H9 (cell line): ENCODE measurements around the gene OTULINL. TPM values are rescaled to one million over a fixed set of nuclear protein-coding genes. Genes with fewer than 3 reads are reported as not detected.
"Not testable (repeated sequence)": the region's sequence is repeated elsewhere in the genome, so short reads cannot be mapped to it uniquely, and the experiment has no call there.

ENCODE experiments used
- DNase-seq: peaks from one replicate; pipeline ENCODE4 v3.0.0-alpha.2; 2017
- H2AFZ ChIP-seq: one replicate; pipeline ENCODE4 v1.6.1; 2013; ENCODE audit warnings: mild to moderate bottlenecking, low read length, control low read depth, moderate library complexity
- H2AK5ac ChIP-seq: 2 replicates; pipeline ENCODE4 v1.6.1; 2013; ENCODE audit warnings: low read length, control low read depth, mixed read lengths; ENCODE audit not compliant: insufficient read length
- H2BK120ac ChIP-seq: one replicate; pipeline ENCODE4 v1.6.1; 2013; ENCODE audit warnings: low read depth, mild to moderate bottlenecking, low read length, control low read depth, inconsistent platforms; ENCODE audit not compliant: poor library complexity, severe bottlenecking
- H2BK12ac ChIP-seq: 2 replicates; pipeline ENCODE4 v1.6.1; 2013; ENCODE audit warnings: low read length, control low read depth, mixed read lengths, low read depth; ENCODE audit not compliant: insufficient read length
- H2BK15ac ChIP-seq: 2 replicates; pipeline ENCODE4 v1.6.1; 2013; ENCODE audit warnings: low read depth, low read length, control low read depth
- H2BK20ac ChIP-seq: one replicate; pipeline ENCODE4 v1.6.1; 2013; ENCODE audit warnings: low read depth, mild to moderate bottlenecking, low read length, control low read depth, inconsistent platforms; ENCODE audit not compliant: poor library complexity, severe bottlenecking
- H2BK5ac ChIP-seq: 2 replicates; pipeline ENCODE4 v1.6.1; 2013; ENCODE audit warnings: low read length, control low read depth, mixed read lengths; ENCODE audit not compliant: insufficient read length
- H3K14ac ChIP-seq: 2 replicates; pipeline ENCODE4 v1.6.1; 2013; ENCODE audit warnings: low read length, control low read depth; ENCODE audit not compliant: insufficient read depth
- H3K18ac ChIP-seq: 2 replicates; pipeline ENCODE4 v1.6.1; 2013; ENCODE audit warnings: low read depth, mild to moderate bottlenecking, mixed read lengths, low read length, control low read depth; ENCODE audit not compliant: insufficient read length
- H3K23ac ChIP-seq: 2 replicates; pipeline ENCODE4 v1.6.1; 2013; ENCODE audit warnings: low read length, control low read depth, mixed read lengths, low read depth; ENCODE audit not compliant: insufficient read length
- H3K23me2 ChIP-seq: 2 replicates; pipeline ENCODE4 v1.6.1; 2013; ENCODE audit warnings: low read depth, mild to moderate bottlenecking, mixed read lengths, low read length, control low read depth; ENCODE audit not compliant: insufficient read length, poor library complexity, severe bottlenecking
- H3K27ac ChIP-seq: 2 replicates; pipeline ENCODE4 v1.5.1; 2013; ENCODE audit warnings: low read length, control low read depth, mixed read lengths, low read depth; ENCODE audit not compliant: insufficient read length
- H3K27me3 ChIP-seq: 2 replicates; pipeline ENCODE4 v1.6.1; 2013; ENCODE audit warnings: low read length, control low read depth, inconsistent platforms; ENCODE audit not compliant: insufficient read depth
- H3K4ac ChIP-seq: 2 replicates; pipeline ENCODE4 v1.6.1; 2013; ENCODE audit warnings: low read depth, mild to moderate bottlenecking, control low read depth, inconsistent platforms, low read length, moderate library complexity
- H3K4me1 ChIP-seq: 2 replicates; pipeline ENCODE4 v1.6.1; 2013; ENCODE audit warnings: low read length, control low read depth, inconsistent platforms; ENCODE audit not compliant: insufficient read depth
- H3K4me2 ChIP-seq: 2 replicates; pipeline ENCODE4 v1.6.1; 2013; ENCODE audit warnings: low read length, control low read depth, mixed read lengths; ENCODE audit not compliant: insufficient read length, insufficient read depth
- H3K56ac ChIP-seq: 2 replicates; pipeline ENCODE4 v1.6.1; 2013; ENCODE audit warnings: low read depth, mild to moderate bottlenecking, mixed read lengths, low read length, control low read depth; ENCODE audit not compliant: insufficient read length
- H3K79me1 ChIP-seq: 2 replicates; pipeline ENCODE4 v1.6.1; 2013; ENCODE audit warnings: low read depth, mild to moderate bottlenecking, moderate library complexity, low read length, control low read depth, inconsistent platforms; ENCODE audit not compliant: insufficient read depth, poor library complexity, severe bottlenecking
- H3K79me2 ChIP-seq: 2 replicates; pipeline ENCODE4 v1.6.1; 2013; ENCODE audit warnings: low read length, control low read depth, inconsistent platforms; ENCODE audit not compliant: insufficient read depth
- H3K9ac ChIP-seq: 2 replicates; pipeline ENCODE4 v1.6.1; 2013; ENCODE audit warnings: low read length, control low read depth, mixed read lengths; ENCODE audit not compliant: insufficient read length; ENCODE audit errors: extremely low read depth
- H3K9me3 ChIP-seq: one replicate; pipeline ENCODE4 v1.6.1; 2013; ENCODE audit warnings: low read depth, low read length, inconsistent platforms; ENCODE audit not compliant: control insufficient read depth
- H3T11ph ChIP-seq: one replicate; pipeline ENCODE4 v1.6.1; 2013; ENCODE audit warnings: mild to moderate bottlenecking, low read length, control low read depth, inconsistent platforms
- H4K20me1 ChIP-seq: one replicate; pipeline ENCODE4 v1.6.1; 2013; ENCODE audit not compliant: control insufficient read depth, insufficient read length, insufficient read depth
- H4K5ac ChIP-seq: 2 replicates; pipeline ENCODE4 v1.6.1; 2013; ENCODE audit warnings: low read depth, mild to moderate bottlenecking, mixed read lengths, low read length, control low read depth; ENCODE audit not compliant: insufficient read length
- H4K8ac ChIP-seq: replicated peaks from 2 replicates; pipeline ENCODE4 v1.6.1; 2013; ENCODE audit warnings: low read length, control low read depth, mixed read lengths, low read depth; ENCODE audit not compliant: insufficient read length
- H4K91ac ChIP-seq: 2 replicates; pipeline ENCODE4 v1.6.1; 2013; ENCODE audit warnings: low read depth, mild to moderate bottlenecking, moderate library complexity, mixed read lengths, low read length, control low read depth; ENCODE audit not compliant: insufficient read length
- H3K27ac Mint-ChIP-seq, 3 experiments: 2 replicates in 2 of 3; 3 replicates in 1 of 3; pipeline ENCODE4 v1.8.0; 2020 to 2021; ENCODE audit warnings: mixed read lengths in 3 of 3, mild to moderate bottlenecking in 1 of 3, moderate library complexity in 1 of 3
- H3K27me3 Mint-ChIP-seq: 2 replicates; pipeline ENCODE4 v1.8.0; 2021; ENCODE audit warnings: low read depth, mild to moderate bottlenecking, moderate library complexity, mixed read lengths
- H3K36me3 Mint-ChIP-seq, 3 experiments: 2 replicates in 2 of 3; 3 replicates in 1 of 3; pipeline ENCODE4 v1.8.0; 2020 to 2021; ENCODE audit warnings: low read depth in 3 of 3, mixed read lengths in 3 of 3; ENCODE audit not compliant: insufficient read depth in 1 of 3
- H3K4me1 Mint-ChIP-seq, 2 experiments: 2 replicates each; pipeline ENCODE4 v1.8.0; 2020; ENCODE audit warnings: mixed read lengths in 2 of 2
- H3K4me3 Mint-ChIP-seq, 2 experiments: 2 replicates in 1 of 2; 3 replicates in 1 of 2; pipeline ENCODE4 v1.8.0; 2020 to 2021; ENCODE audit warnings: mild to moderate bottlenecking in 2 of 2, mixed read lengths in 2 of 2, moderate library complexity in 1 of 2
- H3K9me3 Mint-ChIP-seq, 2 experiments: 2 replicates in 1 of 2; 3 replicates in 1 of 2; pipeline ENCODE4 v1.8.0; 2020; ENCODE audit warnings: mild to moderate bottlenecking in 2 of 2, mixed read lengths in 2 of 2, moderate library complexity in 1 of 2
- WGBS: extraction: QIAGEN DNeasy Blood & Tissue Kit; methylation state at CpG from one replicate; pipeline ENCODE4 v1.1.7; 2013; ENCODE audit warnings: missing lambda C conversion rate, low lambda C conversion rate, mixed read lengths; ENCODE audit not compliant: insufficient read length; ENCODE audit errors: extremely low coverage; 5-methylcytosine and 5-hydroxymethylcytosine counted together
- total RNA-seq: library from RNA; stranded (reverse); gene quantifications from 2 replicates; pipeline ENCODE4 v1.2.1, GENCODE V29; 2021
- TF ChIP-seq, protein P1 (sequence below): fragments of 200-600 bp; sonication (generic); conservative IDR thresholded peaks from 3 replicates; pipeline ENCODE4 v1.8.0; 2021; ENCODE audit warnings: antibody characterized with exemption, mild to moderate bottlenecking

Gene OTULINL
- total RNA-seq, 1 experiment from 2014 or later, result 7.5 TPM

DNA sequence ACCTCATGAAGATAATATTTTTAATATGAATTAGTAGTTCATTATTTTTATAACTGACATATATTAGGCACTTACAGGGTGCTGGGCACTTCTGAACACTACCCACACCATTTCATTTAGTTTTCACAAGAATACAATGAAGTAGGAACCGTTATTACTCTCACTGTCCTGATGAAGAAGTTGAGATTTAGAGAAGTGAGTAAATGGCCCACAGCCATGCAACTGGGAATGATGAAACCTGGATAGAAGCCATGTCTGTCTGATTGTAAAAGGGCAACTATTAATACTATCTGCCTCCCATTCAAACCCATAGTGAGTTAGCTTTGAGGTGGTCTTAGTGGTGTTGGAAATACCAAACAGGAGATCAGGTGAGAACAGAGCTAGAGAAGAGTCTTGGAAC is 29.6 kb upstream of the OTULINL start:
- no peak overlapping the region for H3K27ac Mint-ChIP-seq
- H3K4me2 ChIP-seq, result no peak overlapping the region

DNA sequence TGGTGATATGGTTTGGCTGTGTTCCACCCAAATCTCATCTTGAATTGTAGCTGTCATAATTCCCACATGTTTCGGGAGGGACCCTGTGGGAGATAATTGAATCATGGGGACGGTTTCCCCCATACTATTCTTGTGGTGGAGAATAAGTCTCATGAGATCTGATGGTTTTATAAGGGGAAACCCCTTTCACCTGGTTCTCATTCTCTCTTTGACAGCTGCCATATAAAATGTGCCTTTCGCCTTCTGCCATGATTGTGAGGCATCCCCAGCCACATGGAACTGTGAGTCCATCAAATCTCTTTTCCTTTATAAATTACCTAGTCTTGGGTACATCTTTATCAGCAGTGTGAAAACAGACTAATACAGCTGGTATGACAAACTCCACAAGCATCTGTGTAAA is 27.3 kb upstream of the OTULINL start:
- not testable (repeated sequence) for H3K36me3 Mint-ChIP-seq, H3K4me3 Mint-ChIP-seq, H4K8ac ChIP-seq

More for the DNA sequence above, 29.6 kb upstream of the OTULINL start:
- WGBS, result no CpG with 5 or more reads among the region's 1 CpG
- no peak overlapping the region for H2BK20ac ChIP-seq
- no peaks in the 10 kb centered on the region for H3K9me3 ChIP-seq
- no peaks in the 10 kb centered on the region for H3K23me2 ChIP-seq
- H2AFZ ChIP-seq, result no peak overlapping the region
- H2BK12ac ChIP-seq, result no peak overlapping the region
- no peak overlapping the region for H3K18ac ChIP-seq
- TF ChIP-seq, protein P1, sequence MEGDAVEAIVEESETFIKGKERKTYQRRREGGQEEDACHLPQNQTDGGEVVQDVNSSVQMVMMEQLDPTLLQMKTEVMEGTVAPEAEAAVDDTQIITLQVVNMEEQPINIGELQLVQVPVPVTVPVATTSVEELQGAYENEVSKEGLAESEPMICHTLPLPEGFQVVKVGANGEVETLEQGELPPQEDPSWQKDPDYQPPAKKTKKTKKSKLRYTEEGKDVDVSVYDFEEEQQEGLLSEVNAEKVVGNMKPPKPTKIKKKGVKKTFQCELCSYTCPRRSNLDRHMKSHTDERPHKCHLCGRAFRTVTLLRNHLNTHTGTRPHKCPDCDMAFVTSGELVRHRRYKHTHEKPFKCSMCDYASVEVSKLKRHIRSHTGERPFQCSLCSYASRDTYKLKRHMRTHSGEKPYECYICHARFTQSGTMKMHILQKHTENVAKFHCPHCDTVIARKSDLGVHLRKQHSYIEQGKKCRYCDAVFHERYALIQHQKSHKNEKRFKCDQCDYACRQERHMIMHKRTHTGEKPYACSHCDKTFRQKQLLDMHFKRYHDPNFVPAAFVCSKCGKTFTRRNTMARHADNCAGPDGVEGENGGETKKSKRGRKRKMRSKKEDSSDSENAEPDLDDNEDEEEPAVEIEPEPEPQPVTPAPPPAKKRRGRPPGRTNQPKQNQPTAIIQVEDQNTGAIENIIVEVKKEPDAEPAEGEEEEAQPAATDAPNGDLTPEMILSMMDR, result no peak
- H3K4me3 Mint-ChIP-seq, result no peak overlapping the region
- H3K79me2 ChIP-seq, result no peaks in the 10 kb centered on the region
- no peak overlapping the region for H2BK15ac ChIP-seq
- H3K4ac ChIP-seq, result no peak overlapping the region
- H4K91ac ChIP-seq, result no peak overlapping the region
- no peaks in the 10 kb centered on the region for H3K36me3 Mint-ChIP-seq
- H2BK120ac ChIP-seq, result no peak overlapping the region
- no peak overlapping the region for H3T11ph ChIP-seq
- no peak overlapping the region for H3K27ac ChIP-seq
- no peaks in the 10 kb centered on the region for H3K27me3 ChIP-seq
- no peak overlapping the region for H3K9ac ChIP-seq
- no peaks in the 10 kb centered on the region for H4K20me1 ChIP-seq
- no peaks in the 10 kb centered on the region for H3K4me1 ChIP-seq
- H2BK5ac ChIP-seq, result no peak overlapping the region
- H3K79me1 ChIP-seq, result no peaks in the 10 kb centered on the region
- no peaks in the 10 kb centered on the region; a peak in 1 of 5 replicates for H3K9me3 Mint-ChIP-seq
- H3K4me1 Mint-ChIP-seq, result no peaks in the 10 kb centered on the region
- H4K5ac ChIP-seq, result no peak overlapping the region
- no peak for DNase-seq
- H3K14ac ChIP-seq, result no peak overlapping the region
- H3K23ac ChIP-seq, result no peak overlapping the region
- H2AK5ac ChIP-seq, result no peak overlapping the region
- no peak overlapping the region for H3K56ac ChIP-seq
- no peak overlapping the region for H4K8ac ChIP-seq
- H3K27me3 Mint-ChIP-seq, result no peaks in the 10 kb centered on the region; the same call in 1 of the 2 replicates

More for the DNA sequence above, 27.3 kb upstream of the OTULINL start:
- H3K9me3 Mint-ChIP-seq, H3K4ac ChIP-seq, H3K79me1 ChIP-seq, H2BK120ac ChIP-seq, H2AFZ ChIP-seq, H3K27me3 Mint-ChIP-seq, H3K18ac ChIP-seq, H4K20me1 ChIP-seq, H2BK20ac ChIP-seq, H3K4me2 ChIP-seq, H4K91ac ChIP-seq, H3K23me2 ChIP-seq, H3K27ac ChIP-seq, H2AK5ac ChIP-seq, H2BK12ac ChIP-seq, H3K4me1 ChIP-seq, H2BK5ac ChIP-seq, H3K27ac Mint-ChIP-seq, H3K27me3 ChIP-seq, H3K9ac ChIP-seq, H3T11ph ChIP-seq, H3K4me1 Mint-ChIP-seq, H4K5ac ChIP-seq, H2BK15ac ChIP-seq, H3K9me3 ChIP-seq, DNase-seq, H3K23ac ChIP-seq, H3K56ac ChIP-seq, H3K79me2 ChIP-seq, H3K14ac ChIP-seq: not testable (repeated sequence)
- no CpG with 5 or more reads among the region's 3 CpGs for WGBS
